Glutamatergic neuron (in vitro differentiated cells): ENCODE results near the gene RNF10. TPM values are rescaled to one million over a fixed set of nuclear protein-coding genes. Genes with fewer than 3 reads are reported as not detected.

Experiments
- DNase-seq: peaks from one replicate; pipeline ENCODE4 v3.0.0; 2022
- H3K27ac Mint-ChIP-seq: one replicate; pipeline ENCODE4 v1.8.0; 2020; ENCODE audit warnings: mild to moderate bottlenecking, mixed read lengths, inconsistent platforms; ENCODE audit not compliant: unreplicated experiment
- H3K27me3 Mint-ChIP-seq: one replicate; pipeline ENCODE4 v1.8.0; 2020; ENCODE audit warnings: mild to moderate bottlenecking, moderate library complexity, mixed read lengths, inconsistent platforms; ENCODE audit not compliant: unreplicated experiment
- H3K36me3 Mint-ChIP-seq: one replicate; pipeline ENCODE4 v1.8.0; 2020; ENCODE audit warnings: mild to moderate bottlenecking, mixed read lengths, inconsistent platforms; ENCODE audit not compliant: unreplicated experiment
- H3K4me1 Mint-ChIP-seq: one replicate; pipeline ENCODE4 v1.8.0; 2020; ENCODE audit warnings: mild to moderate bottlenecking, low read depth, mixed read lengths, inconsistent platforms; ENCODE audit not compliant: unreplicated experiment
- H3K4me3 Mint-ChIP-seq: one replicate; pipeline ENCODE4 v1.8.0; 2020; ENCODE audit warnings: mild to moderate bottlenecking, mixed read lengths, inconsistent platforms; ENCODE audit not compliant: unreplicated experiment
- H3K9me3 Mint-ChIP-seq: one replicate; pipeline ENCODE4 v1.8.0; 2020; ENCODE audit warnings: mild to moderate bottlenecking, moderate library complexity, mixed read lengths, inconsistent platforms; ENCODE audit not compliant: unreplicated experiment
- CTCF ChIP-seq: fragments of 200-600 bp; sonication (generic); IDR thresholded peaks from one replicate; pipeline ENCODE4 v1.5.0; 2021; ENCODE audit not compliant: partially characterized antibody, unreplicated experiment
- total RNA-seq: library from RNA; stranded (reverse); fragmentation: NEBNext Ultra II Directional; extraction: Animal tissue kit (Norgen Biotek cat#: 25700); gene quantifications from one replicate; pipeline ENCODE4 v1.2.1, GENCODE V29; 2021; ENCODE audit not compliant: unreplicated experiment

The RNF10 gene
- total RNA-seq, 1 donor from 2014 or later, result 188 TPM

DNA sequence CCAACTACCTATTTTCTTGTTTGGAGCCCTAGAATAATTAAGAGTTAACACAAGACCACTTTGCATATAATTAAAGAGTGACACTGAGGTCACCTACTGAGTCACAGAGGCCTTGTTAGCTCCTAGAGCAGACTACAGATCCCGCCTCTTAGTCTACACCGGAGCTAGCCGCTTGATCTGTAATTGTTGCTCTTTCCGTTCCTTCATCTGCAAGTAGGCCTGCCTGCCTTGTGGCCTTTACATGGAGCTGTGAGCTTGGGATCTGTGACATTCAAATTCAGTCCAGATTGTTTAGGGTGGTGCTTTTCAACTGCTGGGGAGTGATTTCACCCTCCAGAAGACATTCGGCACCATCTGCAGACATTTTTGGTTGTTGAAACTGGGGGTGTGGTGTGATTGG is 43.8 kb upstream of the RNF10 start:
- Mint-ChIP-seq H3K9me3 (peaks cover 9% of the 10 kb centered on the region), H3K27ac (no peak overlapping the region), H3K4me1 (peaks cover 3% of the 10 kb centered on the region), H3K4me3 (no peak overlapping the region), H3K27me3 (peaks cover 11% of the 10 kb centered on the region), H3K36me3 (peaks cover 5% of the 10 kb centered on the region)
- no peak for TF ChIP-seq CTCF
- no peak for DNase-seq

GRCh38 chr12:120490833-120491512 is 43.2 kb upstream of the RNF10 start:
- no peak for DNase-seq
- Mint-ChIP-seq H3K27ac (no peak overlapping the region), H3K4me3 (no peak overlapping the region), H3K27me3 (peaks cover 11% of the 10 kb centered on the region), H3K9me3 (peaks cover 9% of the 10 kb centered on the region), H3K36me3 (peaks cover 5% of the 10 kb centered on the region), H3K4me1 (peaks cover 3% of the 10 kb centered on the region)
- no peak for TF ChIP-seq CTCF

DNA sequence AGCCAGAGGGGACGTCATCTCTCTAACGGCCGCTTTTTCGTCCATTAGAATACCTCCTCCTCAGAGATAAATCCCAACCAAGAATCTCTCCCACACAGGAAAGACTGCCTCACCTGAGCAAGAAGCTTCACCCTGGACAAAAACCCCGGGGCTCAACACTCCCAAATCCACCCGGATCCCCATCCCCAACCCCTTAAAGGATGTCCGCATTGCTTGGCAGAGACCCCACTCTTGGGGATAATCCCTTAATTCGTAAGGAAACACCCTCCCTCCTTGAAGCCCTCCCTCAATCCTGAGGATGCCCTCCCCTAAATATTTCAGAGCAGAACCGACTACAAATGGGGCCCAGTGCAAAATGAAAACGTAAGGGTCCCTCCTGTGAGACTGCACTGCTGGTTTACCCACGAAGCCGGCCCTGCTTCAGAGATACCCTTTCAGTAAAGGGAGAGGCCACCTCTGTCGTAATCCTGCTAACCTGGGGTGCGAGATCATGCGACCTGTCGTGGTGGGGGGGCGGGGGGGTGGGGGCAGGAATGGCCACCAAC is 38.9 kb upstream of the RNF10 start:
- DNase-seq, result no peak
- Mint-ChIP-seq H3K9me3 (peaks cover 10% of the 10 kb centered on the region), H3K27me3 (peaks cover 6% of the 10 kb centered on the region), H3K36me3 (no peaks in the 10 kb centered on the region), H3K27ac (peak overlapping the region; percentile 36), H3K4me1 (peaks cover 6% of the 10 kb centered on the region), H3K4me3 (peak overlapping the region; percentile 79)
- TF ChIP-seq CTCF, result no peak

DNA sequence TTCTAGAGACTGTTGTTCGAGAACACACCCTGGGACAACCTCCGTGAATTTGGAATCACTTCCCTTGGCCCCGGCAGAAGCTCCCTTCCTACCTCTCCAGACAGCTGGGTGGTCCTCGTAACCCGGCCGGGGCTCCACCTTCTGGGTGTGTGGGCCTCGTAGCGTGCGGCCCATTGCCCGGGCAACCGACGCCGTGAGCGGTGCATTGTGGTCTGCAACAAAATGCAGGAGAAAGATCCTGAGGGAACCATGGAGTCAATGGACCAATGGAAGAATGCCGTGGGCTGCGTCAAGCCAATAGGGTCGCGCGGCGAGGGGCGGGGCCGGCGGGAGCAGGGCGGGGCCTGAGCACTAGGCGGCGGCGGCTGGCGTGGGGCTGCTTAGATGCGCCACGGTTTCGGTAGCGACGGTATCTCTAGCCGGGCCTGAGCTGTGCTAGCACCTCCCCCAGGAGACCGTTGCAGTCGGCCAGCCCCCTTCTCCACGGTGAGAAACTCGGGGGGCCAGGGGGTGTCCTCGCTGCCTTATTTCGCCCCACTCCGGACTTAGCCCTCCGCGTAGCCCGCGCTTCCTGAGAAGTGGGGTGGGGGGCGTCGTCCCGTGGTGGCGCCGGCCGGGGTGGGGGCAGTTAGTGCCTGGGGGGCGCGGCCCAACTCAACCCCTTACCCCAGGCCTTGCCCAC is 38.3 kb upstream of the RNF10 start, which contains the start of gene DYNLL1:
DYNLL1 (plus strand) TSS at position 383 of the 682 bp plus-strand sequence. CDS start 309 bp downstream, outside the sequence.
- peaks cover 6% of the 10 kb centered on the region for H3K27me3 Mint-ChIP-seq
- no peaks in the 10 kb centered on the region for H3K36me3 Mint-ChIP-seq
- TF ChIP-seq CTCF, result no peak
- H3K9me3 Mint-ChIP-seq, result peaks cover 10% of the 10 kb centered on the region
- peak within 1 kb of the TSS; percentile 98 for H3K4me3 Mint-ChIP-seq
- DNase-seq, result peak; percentile 98
- peaks cover 6% of the 10 kb centered on the region for H3K4me1 Mint-ChIP-seq
- peak within 1 kb of the TSS; percentile 40 for H3K27ac Mint-ChIP-seq
